Measurements from ENCODE around the gene NEK4.

The NEK4 gene

DNA sequence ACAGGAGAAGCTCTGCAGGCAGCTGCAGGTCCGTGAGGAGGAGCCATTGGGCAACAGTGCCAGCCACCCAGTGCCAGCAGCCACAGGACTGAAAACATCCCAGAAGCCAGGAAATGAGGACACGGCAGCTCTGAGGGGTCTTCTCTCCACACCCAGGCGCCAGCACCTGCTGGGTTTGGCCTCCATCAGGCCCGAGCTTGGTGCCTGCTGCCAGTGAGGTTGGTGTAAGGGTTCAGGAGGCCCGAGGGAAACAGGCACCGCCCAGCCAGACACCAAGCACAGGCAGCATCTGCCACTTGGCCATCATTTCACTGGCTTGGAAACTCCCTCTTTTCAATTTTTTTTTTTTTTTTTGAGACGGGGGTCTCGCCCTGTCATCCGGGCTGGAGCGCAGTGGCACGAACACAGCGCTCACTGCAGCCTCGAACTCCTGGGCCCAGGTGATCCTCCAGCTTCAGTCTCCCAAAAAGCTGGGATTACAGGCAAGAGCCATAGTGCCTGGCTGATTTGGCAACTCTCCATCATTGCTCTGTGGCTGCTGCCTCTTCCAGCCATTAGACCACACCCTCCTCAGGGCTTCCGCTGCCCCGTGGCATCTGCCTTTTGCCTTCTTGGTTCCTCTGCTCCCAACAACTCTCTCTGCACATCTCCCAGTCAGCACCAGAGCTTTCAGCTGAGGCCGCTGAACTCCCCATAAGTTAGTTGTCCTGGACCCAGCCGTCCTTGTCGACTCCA lies 22.4 kb upstream of the NEK4 start:
- DNase-seq (ENCODE audit: low spot score), result no peak

- no peak for DNase-seq (ENCODE audit: low spot score)
Measured at GRCh38 chr3:52792413-52792812, 21.7 kb upstream of the NEK4 start.

DNA sequence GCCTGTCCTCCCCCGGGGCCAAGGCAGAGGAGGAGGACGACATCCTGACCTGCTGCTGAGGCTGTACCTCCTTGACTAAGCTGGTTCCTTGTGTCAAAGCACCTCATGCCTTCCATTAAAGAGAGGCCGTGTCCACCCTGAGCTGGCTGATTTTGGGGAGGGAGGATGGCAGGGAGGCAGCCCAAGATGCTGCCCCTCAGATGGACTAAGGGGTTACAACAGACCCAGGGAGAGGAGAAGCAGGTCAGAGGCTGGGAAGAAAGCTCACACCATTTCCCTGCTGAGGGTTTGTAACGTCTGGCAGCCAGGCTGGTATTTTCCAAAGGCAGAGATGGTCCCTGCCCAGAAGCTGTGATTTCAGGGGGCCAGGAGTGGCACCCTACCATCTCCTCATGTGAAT lies 21.2 kb upstream of the NEK4 start:
- no peak for DNase-seq (ENCODE audit: low spot score)

DNA sequence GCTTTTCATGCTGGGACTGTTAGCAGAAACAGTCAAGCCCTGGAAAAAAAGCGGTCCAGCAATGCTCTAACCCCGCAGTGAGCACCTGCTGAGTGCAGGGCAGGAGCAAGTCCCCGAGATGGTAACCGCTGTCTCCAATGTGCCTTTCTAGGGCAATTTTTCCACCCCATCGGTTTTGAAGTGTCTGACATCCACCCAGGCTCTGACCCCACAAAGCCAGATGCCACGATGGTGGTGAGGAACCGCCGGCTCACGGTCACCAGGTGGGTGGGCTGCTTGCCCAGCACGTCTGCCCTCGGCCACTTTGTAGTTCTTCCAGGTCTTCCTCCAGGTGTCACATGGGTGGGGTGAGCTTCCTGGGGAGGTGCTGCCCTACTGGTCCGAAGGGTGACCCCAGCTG lies 20.6 kb upstream of the NEK4 start:
- DNase-seq (ENCODE audit: low spot score), result no peak

DNA sequence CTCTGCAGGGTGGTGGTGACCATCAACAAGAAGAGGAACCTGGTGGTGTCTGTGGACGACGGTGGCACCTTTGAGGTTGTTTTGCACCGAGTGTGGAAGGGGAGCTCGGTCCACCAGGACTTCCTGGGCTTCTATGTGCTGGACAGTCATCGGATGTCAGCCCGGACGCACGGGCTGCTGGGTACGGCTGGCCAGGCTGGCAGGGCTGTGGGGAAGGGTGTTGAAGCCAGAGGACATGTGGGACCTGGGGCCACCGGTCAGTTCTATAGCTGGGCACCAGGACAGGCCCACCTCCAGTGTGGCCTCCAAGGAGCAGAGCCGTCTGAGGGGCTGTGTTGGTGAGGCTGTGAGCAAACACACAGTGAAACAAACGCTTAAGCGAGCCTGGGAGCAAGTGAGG lies 20.0 kb upstream of the NEK4 start:
- DNase-seq (ENCODE audit: low spot score), result no peak

DNA sequence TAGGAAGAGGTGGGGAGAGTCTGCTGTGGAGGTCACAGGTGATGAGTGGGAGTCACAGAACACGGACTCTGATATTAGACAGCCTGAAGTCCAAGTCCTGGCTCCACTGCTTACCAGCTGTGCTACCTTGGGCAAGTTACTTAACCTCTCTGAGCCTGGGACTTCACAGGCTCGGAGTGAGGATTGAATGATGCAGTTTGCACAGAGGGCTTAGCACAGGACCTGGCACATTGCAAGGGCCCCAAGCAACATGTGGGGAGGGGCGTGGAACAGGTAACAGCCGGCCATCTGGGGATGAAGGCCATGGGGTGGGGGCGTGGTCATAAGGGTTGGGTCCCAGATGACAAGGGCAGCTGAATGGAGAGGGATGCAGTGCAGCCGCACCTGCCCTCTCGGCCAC lies 19.6 kb upstream of the NEK4 start:
- no peak for DNase-seq (ENCODE audit: low spot score)

GRCh38 chr3:52789746-52790040 lies 19.0 kb upstream of the NEK4 start:
- no peak for DNase-seq (ENCODE audit: low spot score)

GRCh38 chr3:52788890-52789745 lies 18.4 kb upstream of the NEK4 start:
- no peak for DNase-seq (ENCODE audit: low spot score)

- DNase-seq (ENCODE audit: low spot score), result no peak
Measured at GRCh38 chr3:52787672-52788625, 17.2 kb upstream of the NEK4 start.

- DNase-seq (ENCODE audit: low spot score), result no peak
Measured at GRCh38 chr3:52787246-52787645, 16.5 kb upstream of the NEK4 start.

GRCh38 chr3:52786330-52787215 lies 15.8 kb upstream of the NEK4 start:
- no peak for DNase-seq (ENCODE audit: low spot score)

DNA sequence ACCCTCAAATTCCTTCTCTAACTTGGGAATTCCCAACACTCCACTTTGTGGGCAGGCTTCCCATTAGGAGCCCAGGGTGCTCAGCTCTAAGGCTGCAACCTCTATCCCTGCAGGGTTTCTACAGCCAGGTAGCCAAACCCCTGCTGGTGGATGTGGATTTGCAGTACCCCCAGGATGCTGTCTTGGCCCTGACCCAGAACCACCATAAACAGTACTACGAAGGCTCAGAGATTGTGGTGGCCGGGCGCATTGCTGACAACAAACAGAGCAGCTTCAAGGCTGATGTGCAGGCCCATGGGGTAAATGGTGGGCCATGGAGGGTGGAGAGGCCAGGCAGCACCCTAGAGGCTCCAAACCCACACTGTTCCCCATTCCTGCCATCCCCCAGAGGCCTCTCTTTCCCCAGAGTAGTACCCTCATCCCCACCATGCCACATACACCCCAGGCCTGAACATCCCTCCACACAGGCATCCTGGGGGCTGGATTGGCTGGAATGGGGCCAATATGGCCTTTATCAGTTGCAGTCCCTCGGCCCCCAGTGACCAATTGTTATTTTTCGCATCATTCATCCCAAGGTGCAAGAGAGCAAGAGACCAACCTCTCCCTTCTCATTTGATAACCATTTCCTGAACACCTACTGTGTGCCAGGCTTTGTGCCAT lies 14.3 kb upstream of the NEK4 start:
- DNase-seq (ENCODE audit: low spot score), result no peak

DNA sequence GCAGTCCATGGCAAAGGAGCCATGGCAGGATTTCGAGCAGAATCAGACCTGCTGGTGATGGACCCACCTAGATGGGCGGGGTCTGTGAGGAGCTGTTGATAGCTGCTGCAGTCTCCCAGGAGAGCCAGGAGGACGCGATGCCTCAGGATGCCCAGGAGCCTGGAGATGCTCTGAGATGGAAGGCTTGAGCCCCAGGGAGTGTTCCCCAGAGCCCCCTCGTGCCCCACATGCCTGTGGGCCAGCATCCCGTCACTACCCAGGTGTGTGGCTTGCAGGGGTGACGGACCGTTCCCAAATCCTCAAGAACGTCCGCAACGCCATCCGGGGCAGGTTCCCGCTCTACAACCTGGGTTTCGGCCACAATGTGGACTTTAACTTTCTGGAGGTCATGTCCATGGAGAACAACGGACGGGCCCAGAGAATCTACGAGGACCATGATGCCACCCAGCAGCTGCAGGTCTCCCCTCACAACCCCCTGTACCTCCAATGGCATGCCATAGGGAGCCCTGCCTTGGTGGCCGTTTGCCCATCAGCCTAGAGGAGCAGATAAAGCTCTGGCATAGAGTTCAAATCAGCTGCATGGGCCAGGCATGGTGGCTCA lies 13.4 kb upstream of the NEK4 start:
- no peak for DNase-seq (ENCODE audit: low spot score)

- no peak for DNase-seq (ENCODE audit: low spot score)
Measured at GRCh38 chr3:52783211-52783555, 12.4 kb upstream of the NEK4 start.

DNA sequence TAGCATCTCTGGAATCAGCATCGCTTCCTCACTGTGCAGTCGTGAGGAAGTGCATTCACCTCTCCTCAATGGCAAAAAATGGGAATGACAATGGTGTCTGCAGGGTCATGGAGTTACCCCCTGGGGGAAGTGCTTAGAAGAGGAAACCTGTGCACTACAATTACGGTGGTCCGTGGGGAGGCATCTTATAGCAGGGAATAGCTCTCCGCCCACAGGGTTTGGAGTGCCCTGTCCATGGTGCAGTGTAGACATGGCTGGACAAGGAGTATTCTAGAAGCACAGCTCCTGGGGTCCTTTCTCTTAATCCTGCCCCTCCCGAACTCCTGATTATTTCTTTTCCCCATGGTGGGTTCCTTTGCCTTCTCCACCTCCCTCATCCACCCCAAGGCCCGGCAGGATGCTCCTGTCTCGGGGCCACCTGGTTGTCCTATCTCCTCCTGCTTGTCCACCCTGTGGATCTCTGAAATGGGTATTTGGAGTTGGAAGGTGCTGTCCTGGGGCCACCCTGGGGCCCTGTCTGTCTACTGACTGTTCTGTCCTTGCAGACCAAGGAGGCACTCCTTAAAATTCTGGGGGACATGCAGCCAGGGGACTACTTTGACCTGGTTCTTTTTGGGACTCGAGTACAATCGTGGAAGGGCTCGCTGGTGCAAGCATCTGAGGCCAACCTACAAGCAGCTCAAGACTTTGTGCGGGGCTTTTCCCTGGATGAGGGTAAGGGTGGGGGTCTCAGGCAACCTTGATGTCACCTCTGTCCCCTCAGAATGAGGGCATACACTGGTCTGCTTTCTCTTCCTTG lies 11.9 kb upstream of the NEK4 start:
- DNase-seq (ENCODE audit: low spot score), result no peak

- DNase-seq (ENCODE audit: low spot score), result no peak
Measured at GRCh38 chr3:52781741-52782140, 11.0 kb upstream of the NEK4 start.

DNA sequence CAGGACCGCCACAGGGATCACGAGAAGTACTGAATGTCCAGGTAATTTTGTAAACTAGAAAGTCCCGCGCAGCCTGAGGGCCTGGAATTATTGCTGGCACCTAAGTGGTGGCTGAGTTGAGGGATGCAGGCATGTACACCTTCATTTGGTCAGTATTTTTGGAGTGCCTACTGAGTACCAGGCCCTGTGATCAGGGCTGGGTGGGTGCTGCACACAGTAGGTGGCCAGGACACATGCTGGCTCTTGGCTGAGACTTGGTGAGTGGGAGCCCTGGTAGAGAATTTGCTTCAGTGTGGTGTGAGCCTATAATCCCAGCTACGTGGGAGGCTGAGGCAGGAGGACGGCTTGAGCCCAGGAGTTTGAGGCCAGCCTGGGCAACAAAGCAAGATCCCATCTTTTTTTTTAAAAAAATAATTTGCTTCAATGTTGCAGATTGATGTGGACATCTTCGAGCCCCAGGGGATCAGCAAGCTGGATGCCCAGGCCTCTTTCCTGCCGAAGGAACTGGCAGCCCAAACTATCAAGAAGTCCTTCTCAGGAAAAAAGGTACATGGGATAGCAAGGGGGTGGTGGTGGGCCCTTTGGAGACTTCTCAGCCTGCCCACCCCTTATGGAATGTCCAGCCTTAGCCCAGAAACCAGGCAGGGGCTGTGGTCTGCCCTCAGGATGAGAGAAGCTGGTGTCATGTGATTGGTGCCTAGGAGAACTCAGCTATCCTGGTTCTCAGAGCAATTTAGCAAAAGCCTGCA lies 9.3 kb upstream of the NEK4 start:
- DNase-seq (ENCODE audit: low spot score), result no peak

GRCh38 chr3:52779011-52779836 lies 8.5 kb upstream of the NEK4 start:
- DNase-seq (ENCODE audit: low spot score), result peak; percentile 57
